HL-60 (cell line): ENCODE results near the gene MAN2A2.

Source experiments
- DNase-seq, 2 experiments: peaks; one replicate each; pipeline ENCODE4 v3.0.0-alpha.2; 2010 to 2020; ENCODE audit warnings: low read depth in 1 of 2, low spot score in 1 of 2
- H3K27ac ChIP-seq: fragments of 250-450 bp; sonication (Bioruptor Pico); replicated peaks from 2 replicates; pipeline ENCODE4 v1.5.1; 2020; ENCODE audit warnings: mild to moderate bottlenecking, moderate library complexity
- H3K27me3 ChIP-seq: fragments of 250-450 bp; sonication (Bioruptor Pico); 2 replicates; pipeline ENCODE4 v1.5.1; 2021; ENCODE audit warnings: mild to moderate bottlenecking, moderate library complexity; ENCODE audit not compliant: insufficient read depth, poor library complexity, severe bottlenecking
- H3K4me3 ChIP-seq: replicated peaks from 2 replicates; pipeline ENCODE4 v1.5.1; 2011; ENCODE audit warnings: mild to moderate bottlenecking, control low read depth, low read length; ENCODE audit not compliant: insufficient read depth
- GABPA ChIP-seq: IDR thresholded peaks from 2 replicates; pipeline ENCODE4 v1.6.1; 2012; ENCODE audit warnings: low read depth
- POLR2AphosphoS5 ChIP-seq: IDR thresholded peaks from 2 replicates; pipeline ENCODE4 v1.6.1; 2012; ENCODE audit warnings: low read depth
- SPI1 ChIP-seq: IDR thresholded peaks from 2 replicates; pipeline ENCODE4 v1.6.1; 2012; ENCODE audit warnings: low read depth, mild to moderate bottlenecking, borderline replicate concordance
- TF ChIP-seq, protein P1 (sequence below): IDR thresholded peaks from one replicate; pipeline ENCODE4 v1.5.1; 2011; ENCODE audit warnings: low read length, control low read depth, inconsistent platforms; ENCODE audit not compliant: insufficient read depth
- TF ChIP-seq, protein P2 (sequence below): IDR thresholded peaks from 2 replicates; pipeline ENCODE4 v1.6.1; 2012; ENCODE audit warnings: low read depth; ENCODE audit not compliant: insufficient replicate concordance

The MAN2A2 gene

DNA sequence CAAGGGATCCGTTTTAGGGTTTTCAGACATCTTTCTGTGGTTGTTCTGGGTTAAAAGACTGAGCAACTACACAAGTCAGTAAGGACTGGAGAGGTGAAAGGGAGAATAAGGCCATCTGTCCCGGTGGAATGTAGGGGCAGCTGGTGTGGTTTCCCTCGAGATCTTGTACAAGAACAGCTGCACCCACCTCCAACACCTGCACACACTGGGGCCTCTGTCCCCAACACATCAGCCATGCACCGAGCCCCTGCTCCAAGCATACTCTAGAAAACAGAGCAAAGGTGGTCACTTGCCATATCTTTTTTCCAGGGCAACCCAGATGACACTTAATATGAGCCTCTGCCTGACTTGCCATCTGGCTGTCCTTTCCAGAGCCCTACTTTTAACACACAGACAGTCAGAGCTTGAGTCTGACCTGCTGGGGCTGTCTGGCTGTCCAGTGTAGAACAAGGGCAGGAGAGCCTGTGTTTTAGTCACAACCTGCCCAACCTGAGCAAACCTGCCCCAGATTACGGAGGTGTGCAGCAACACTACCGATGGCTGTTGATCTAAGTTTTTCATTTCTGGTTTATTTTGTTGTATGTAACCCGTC lies 12.2 kb downstream of the MAN2A2 start:
- peak in 1 of 2 experiments; percentile 39 for DNase-seq

DNA sequence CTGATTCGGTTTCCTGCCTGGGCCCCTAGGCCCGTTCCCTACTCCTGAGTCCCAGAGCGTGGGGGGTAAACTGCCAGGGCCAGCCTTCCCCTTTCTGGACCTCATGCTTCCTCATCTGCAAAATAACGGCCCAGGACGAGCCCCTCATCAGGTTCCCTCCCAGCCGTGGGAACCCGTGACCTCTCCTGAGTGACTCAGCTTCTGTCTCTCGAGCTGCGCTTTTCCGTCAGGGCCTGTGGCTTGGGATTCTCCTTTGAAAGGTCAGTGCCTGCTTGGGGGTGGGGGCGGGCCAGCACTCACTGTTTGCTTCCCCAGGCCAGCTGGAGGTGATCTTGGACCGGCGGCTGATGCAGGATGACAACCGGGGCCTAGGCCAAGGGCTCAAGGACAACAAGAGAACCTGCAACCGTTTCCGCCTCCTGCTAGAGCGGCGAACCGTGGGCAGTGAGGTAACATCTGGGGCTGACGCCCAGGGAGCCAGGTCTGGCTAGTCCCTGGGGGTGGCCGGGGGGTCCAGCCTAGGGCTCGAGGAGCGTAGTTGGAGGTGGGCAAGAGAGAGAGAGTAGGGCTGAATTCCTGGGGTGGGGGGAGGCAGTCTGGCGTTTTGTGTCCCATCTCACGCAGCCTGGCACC lies 12.8 kb downstream of the MAN2A2 start:
- Histone ChIP-seq H3K27ac (peak overlapping the region; percentile 90), H3K4me3 (peak overlapping the region; percentile 52), H3K27me3 (no peaks in the 10 kb centered on the region)
- peak; percentile 97 to 98 for DNase-seq
- peak; percentile 79 for TF ChIP-seq POLR2AphosphoS5
- peak; percentile 95 for TF ChIP-seq SPI1
- TF ChIP-seq, protein P1, sequence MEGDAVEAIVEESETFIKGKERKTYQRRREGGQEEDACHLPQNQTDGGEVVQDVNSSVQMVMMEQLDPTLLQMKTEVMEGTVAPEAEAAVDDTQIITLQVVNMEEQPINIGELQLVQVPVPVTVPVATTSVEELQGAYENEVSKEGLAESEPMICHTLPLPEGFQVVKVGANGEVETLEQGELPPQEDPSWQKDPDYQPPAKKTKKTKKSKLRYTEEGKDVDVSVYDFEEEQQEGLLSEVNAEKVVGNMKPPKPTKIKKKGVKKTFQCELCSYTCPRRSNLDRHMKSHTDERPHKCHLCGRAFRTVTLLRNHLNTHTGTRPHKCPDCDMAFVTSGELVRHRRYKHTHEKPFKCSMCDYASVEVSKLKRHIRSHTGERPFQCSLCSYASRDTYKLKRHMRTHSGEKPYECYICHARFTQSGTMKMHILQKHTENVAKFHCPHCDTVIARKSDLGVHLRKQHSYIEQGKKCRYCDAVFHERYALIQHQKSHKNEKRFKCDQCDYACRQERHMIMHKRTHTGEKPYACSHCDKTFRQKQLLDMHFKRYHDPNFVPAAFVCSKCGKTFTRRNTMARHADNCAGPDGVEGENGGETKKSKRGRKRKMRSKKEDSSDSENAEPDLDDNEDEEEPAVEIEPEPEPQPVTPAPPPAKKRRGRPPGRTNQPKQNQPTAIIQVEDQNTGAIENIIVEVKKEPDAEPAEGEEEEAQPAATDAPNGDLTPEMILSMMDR: no peak

More for the DNA sequence above, 12.2 kb downstream of the MAN2A2 start:
- Histone ChIP-seq H3K4me3 (no peak overlapping the region; the same call in 1 of the 2 replicates), H3K27ac (peak overlapping the region; percentile 90), H3K27me3 (no peaks in the 10 kb centered on the region)
- no peak; the same call in 1 of the 2 replicates for TF ChIP-seq POLR2AphosphoS5

DNA sequence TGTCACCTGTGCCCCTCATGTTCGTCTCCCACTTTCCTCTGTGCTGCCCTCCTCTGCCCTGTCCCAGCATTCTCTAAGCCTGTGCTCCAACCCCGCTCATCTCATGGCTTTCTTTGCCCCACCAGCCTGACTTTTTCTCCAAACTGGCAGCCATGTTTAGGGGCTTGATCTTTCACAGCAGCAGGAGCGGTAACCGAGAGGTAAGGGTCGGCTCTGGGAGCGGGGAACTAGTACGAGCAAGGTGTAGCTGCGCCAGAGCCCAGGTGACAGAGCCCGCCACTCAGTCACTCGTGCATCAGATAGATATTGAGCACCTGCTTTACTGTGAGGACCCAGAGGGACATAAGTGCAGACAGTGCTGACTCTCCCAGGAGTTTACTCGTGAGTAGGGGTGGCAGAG lies 13.4 kb downstream of the MAN2A2 start:
- DNase-seq: no peak
- H3K27me3 ChIP-seq: no peaks in the 10 kb centered on the region
- TF ChIP-seq POLR2AphosphoS5: no peak
- TF ChIP-seq, protein P2, sequence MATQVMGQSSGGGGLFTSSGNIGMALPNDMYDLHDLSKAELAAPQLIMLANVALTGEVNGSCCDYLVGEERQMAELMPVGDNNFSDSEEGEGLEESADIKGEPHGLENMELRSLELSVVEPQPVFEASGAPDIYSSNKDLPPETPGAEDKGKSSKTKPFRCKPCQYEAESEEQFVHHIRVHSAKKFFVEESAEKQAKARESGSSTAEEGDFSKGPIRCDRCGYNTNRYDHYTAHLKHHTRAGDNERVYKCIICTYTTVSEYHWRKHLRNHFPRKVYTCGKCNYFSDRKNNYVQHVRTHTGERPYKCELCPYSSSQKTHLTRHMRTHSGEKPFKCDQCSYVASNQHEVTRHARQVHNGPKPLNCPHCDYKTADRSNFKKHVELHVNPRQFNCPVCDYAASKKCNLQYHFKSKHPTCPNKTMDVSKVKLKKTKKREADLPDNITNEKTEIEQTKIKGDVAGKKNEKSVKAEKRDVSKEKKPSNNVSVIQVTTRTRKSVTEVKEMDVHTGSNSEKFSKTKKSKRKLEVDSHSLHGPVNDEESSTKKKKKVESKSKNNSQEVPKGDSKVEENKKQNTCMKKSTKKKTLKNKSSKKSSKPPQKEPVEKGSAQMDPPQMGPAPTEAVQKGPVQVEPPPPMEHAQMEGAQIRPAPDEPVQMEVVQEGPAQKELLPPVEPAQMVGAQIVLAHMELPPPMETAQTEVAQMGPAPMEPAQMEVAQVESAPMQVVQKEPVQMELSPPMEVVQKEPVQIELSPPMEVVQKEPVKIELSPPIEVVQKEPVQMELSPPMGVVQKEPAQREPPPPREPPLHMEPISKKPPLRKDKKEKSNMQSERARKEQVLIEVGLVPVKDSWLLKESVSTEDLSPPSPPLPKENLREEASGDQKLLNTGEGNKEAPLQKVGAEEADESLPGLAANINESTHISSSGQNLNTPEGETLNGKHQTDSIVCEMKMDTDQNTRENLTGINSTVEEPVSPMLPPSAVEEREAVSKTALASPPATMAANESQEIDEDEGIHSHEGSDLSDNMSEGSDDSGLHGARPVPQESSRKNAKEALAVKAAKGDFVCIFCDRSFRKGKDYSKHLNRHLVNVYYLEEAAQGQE: no peak
- TF ChIP-seq SPI1: no peak
- no peak for TF ChIP-seq GABPA
- TF ChIP-seq, protein P1: no peak
- peak overlapping the region; percentile 52 for H3K4me3 ChIP-seq
- peak overlapping the region; percentile 90 for H3K27ac ChIP-seq

DNA sequence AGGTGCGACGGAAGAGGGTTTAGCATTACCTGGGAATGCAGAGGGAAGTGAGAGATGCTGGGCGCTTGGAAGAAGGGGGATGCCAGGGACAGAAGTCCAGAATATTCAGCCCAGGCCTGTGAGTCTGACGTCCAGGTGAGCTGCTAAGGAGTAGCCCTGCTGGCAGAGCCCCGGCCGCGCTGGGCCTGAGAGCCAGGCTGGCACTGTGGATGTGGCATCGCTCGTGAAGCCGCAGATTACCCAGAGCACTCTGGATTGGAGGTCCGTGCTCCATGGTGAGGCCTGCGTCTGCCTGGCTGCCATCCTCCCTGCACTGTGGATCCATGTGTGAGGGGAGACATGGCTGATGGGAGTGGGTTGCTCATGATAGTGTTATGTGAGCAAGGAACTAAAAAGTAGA lies 14.5 kb downstream of the MAN2A2 start:
- TF ChIP-seq POLR2AphosphoS5 (no peak), SPI1 (no peak), GABPA (no peak)
- TF ChIP-seq, protein P1: no peak
- TF ChIP-seq, protein P2: no peak
- Histone ChIP-seq H3K27ac (peak overlapping the region; percentile 90), H3K4me3 (no peak overlapping the region), H3K27me3 (no peaks in the 10 kb centered on the region)
- no peak for DNase-seq
